Central memory CD8-positive, alpha-beta T cell (primary cell): ENCODE data around the gene RFPL1.

Experiments
- ATAC-seq: fragments of 150-1000 bp; cut with Tn5 transposase; replicated peaks from 2 replicates; pipeline ENCODE4 v1.10.0; 2022; ENCODE audit warnings: mild to moderate bottlenecking, moderate FRiP score, moderate number of reproducible peaks; ENCODE audit not compliant: poor library complexity, severe bottlenecking; ENCODE audit errors: extremely low read depth
- DNase-seq, 2 donors: peaks; one replicate each; pipeline ENCODE4 v3.0.0; 2021; ENCODE audit warnings: low spot score in 2 of 2
- H3K27ac Mint-ChIP-seq: one replicate; pipeline ENCODE4 v1.8.0; 2022; ENCODE audit warnings: low read depth, mild to moderate bottlenecking, moderate library complexity, mixed read lengths
- H3K27me3 Mint-ChIP-seq: one replicate; pipeline ENCODE4 v1.8.0; 2022; ENCODE audit warnings: mixed read lengths
- H3K36me3 Mint-ChIP-seq: one replicate; pipeline ENCODE4 v1.8.0; 2022; ENCODE audit warnings: mild to moderate bottlenecking, moderate library complexity, mixed read lengths; ENCODE audit not compliant: insufficient read depth
- H3K4me1 Mint-ChIP-seq: one replicate; pipeline ENCODE4 v1.8.0; 2022; ENCODE audit warnings: mixed read lengths
- H3K4me3 Mint-ChIP-seq: one replicate; pipeline ENCODE4 v1.8.0; 2022; ENCODE audit warnings: mild to moderate bottlenecking, moderate library complexity, mixed read lengths
- H3K9me3 Mint-ChIP-seq: one replicate; pipeline ENCODE4 v1.8.0; 2022; ENCODE audit warnings: mixed read lengths

The RFPL1 gene

GRCh38 chr22:29447906-29448305, 9.5 kb downstream of the RFPL1 start:
- ATAC-seq (no peak), DNase-seq (no peak)
- Mint-ChIP-seq H3K9me3 (no peaks in the 10 kb centered on the region), H3K27me3 (peaks cover 13% of the 10 kb centered on the region), H3K36me3 (no peaks in the 10 kb centered on the region), H3K27ac (no peak overlapping the region), H3K4me3 (no peak overlapping the region), H3K4me1 (no peaks in the 10 kb centered on the region)

GRCh38 chr22:29449296-29449875, 11.0 kb downstream of the RFPL1 start:
- no peak for ATAC-seq
- H3K27ac Mint-ChIP-seq = no peak overlapping the region
- no peaks in the 10 kb centered on the region for H3K9me3 Mint-ChIP-seq
- no peaks in the 10 kb centered on the region for H3K4me1 Mint-ChIP-seq
- H3K4me3 Mint-ChIP-seq = no peak overlapping the region
- no peaks in the 10 kb centered on the region for H3K36me3 Mint-ChIP-seq
- no peaks in the 10 kb centered on the region for H3K27me3 Mint-ChIP-seq
- no peak for DNase-seq

GRCh38 chr22:29450222-29450621, 11.8 kb downstream of the RFPL1 start:
- Mint-ChIP-seq H3K4me1 (no peaks in the 10 kb centered on the region), H3K27ac (no peak overlapping the region), H3K4me3 (no peak overlapping the region), H3K9me3 (no peaks in the 10 kb centered on the region), H3K36me3 (no peaks in the 10 kb centered on the region), H3K27me3 (no peaks in the 10 kb centered on the region)
- DNase-seq (no peak), ATAC-seq (no peak)

GRCh38 chr22:29451863-29452262, 13.5 kb downstream of the RFPL1 start:
- no peaks in the 10 kb centered on the region for H3K36me3 Mint-ChIP-seq
- peak overlapping the region; percentile 80 for H3K27ac Mint-ChIP-seq
- H3K4me1 Mint-ChIP-seq = no peaks in the 10 kb centered on the region

GRCh38 chr22:29454276-29454675, 15.9 kb downstream of the RFPL1 start:
- no peaks in the 10 kb centered on the region for H3K9me3 Mint-ChIP-seq
- H3K4me1 Mint-ChIP-seq = no peaks in the 10 kb centered on the region
- no peak for DNase-seq
- peaks cover 2% of the 10 kb centered on the region for H3K36me3 Mint-ChIP-seq
- H3K27ac Mint-ChIP-seq = no peak overlapping the region
- no peaks in the 10 kb centered on the region for H3K27me3 Mint-ChIP-seq
- ATAC-seq = no peak
- no peak overlapping the region for H3K4me3 Mint-ChIP-seq

More at GRCh38 chr22:29451863-29452262, 13.5 kb downstream of the RFPL1 start:
- H3K27me3 Mint-ChIP-seq = no peaks in the 10 kb centered on the region
- ATAC-seq (no peak), DNase-seq (no peak)
- no peak overlapping the region for H3K4me3 Mint-ChIP-seq
- H3K9me3 Mint-ChIP-seq = no peaks in the 10 kb centered on the region

GRCh38 chr22:29456211-29456671, 17.9 kb downstream of the RFPL1 start:
- H3K4me3 Mint-ChIP-seq = no peak overlapping the region
- H3K36me3 Mint-ChIP-seq = peaks cover 2% of the 10 kb centered on the region
- no peak for DNase-seq

GRCh38 chr22:29457730-29458129, 19.3 kb downstream of the RFPL1 start:
- no peak for DNase-seq
- peaks cover 2% of the 10 kb centered on the region for H3K36me3 Mint-ChIP-seq
- H3K27ac Mint-ChIP-seq = no peak overlapping the region
- ATAC-seq = no peak
- no peaks in the 10 kb centered on the region for H3K9me3 Mint-ChIP-seq
- H3K4me1 Mint-ChIP-seq = no peaks in the 10 kb centered on the region
- no peak overlapping the region for H3K4me3 Mint-ChIP-seq
- H3K27me3 Mint-ChIP-seq = no peaks in the 10 kb centered on the region

More at GRCh38 chr22:29456211-29456671, 17.9 kb downstream of the RFPL1 start:
- no peaks in the 10 kb centered on the region for H3K9me3 Mint-ChIP-seq
- H3K27ac Mint-ChIP-seq = no peak overlapping the region
- ATAC-seq = no peak
- no peaks in the 10 kb centered on the region for H3K4me1 Mint-ChIP-seq
- H3K27me3 Mint-ChIP-seq = no peaks in the 10 kb centered on the region

GRCh38 chr22:29458551-29458950, 20.2 kb downstream of the RFPL1 start:
- no peak for DNase-seq
- Mint-ChIP-seq H3K27me3 (no peaks in the 10 kb centered on the region), H3K27ac (no peak overlapping the region), H3K4me3 (no peak overlapping the region), H3K9me3 (no peaks in the 10 kb centered on the region), H3K4me1 (no peaks in the 10 kb centered on the region), H3K36me3 (peaks cover 2% of the 10 kb centered on the region)
- no peak for ATAC-seq

- ATAC-seq = no peak
- Mint-ChIP-seq H3K36me3 (peaks cover 2% of the 10 kb centered on the region), H3K9me3 (no peaks in the 10 kb centered on the region), H3K4me3 (no peak overlapping the region), H3K27me3 (no peaks in the 10 kb centered on the region), H3K27ac (no peak overlapping the region), H3K4me1 (no peaks in the 10 kb centered on the region)
- DNase-seq = no peak
Observed at GRCh38 chr22:29459773-29460172, 21.4 kb downstream of the RFPL1 start.

- ATAC-seq (no peak), DNase-seq (no peak)
- Mint-ChIP-seq H3K4me3 (no peak overlapping the region), H3K27me3 (no peaks in the 10 kb centered on the region), H3K36me3 (peaks cover 2% of the 10 kb centered on the region), H3K9me3 (no peaks in the 10 kb centered on the region), H3K4me1 (no peaks in the 10 kb centered on the region), H3K27ac (no peak overlapping the region)
Observed at GRCh38 chr22:29461263-29461662, 22.9 kb downstream of the RFPL1 start.

- no peak overlapping the region for H3K4me3 Mint-ChIP-seq
- no peaks in the 10 kb centered on the region for H3K27me3 Mint-ChIP-seq
- ATAC-seq (no peak), DNase-seq (no peak)
- H3K27ac Mint-ChIP-seq = no peak overlapping the region
- H3K4me1 Mint-ChIP-seq = no peaks in the 10 kb centered on the region
- H3K36me3 Mint-ChIP-seq = no peaks in the 10 kb centered on the region
- no peaks in the 10 kb centered on the region for H3K9me3 Mint-ChIP-seq
Observed at GRCh38 chr22:29463629-29464028, 25.2 kb downstream of the RFPL1 start.

GRCh38 chr22:29464581-29464980, 26.2 kb downstream of the RFPL1 start:
- Mint-ChIP-seq H3K36me3 (no peaks in the 10 kb centered on the region), H3K27ac (no peak overlapping the region), H3K9me3 (no peaks in the 10 kb centered on the region), H3K27me3 (no peaks in the 10 kb centered on the region), H3K4me1 (no peaks in the 10 kb centered on the region), H3K4me3 (no peak overlapping the region)
- ATAC-seq (no peak), DNase-seq (no peak)

GRCh38 chr22:29469755-29470154, 31.4 kb downstream of the RFPL1 start:
- H3K27ac Mint-ChIP-seq = peak overlapping the region; percentile 55
- H3K9me3 Mint-ChIP-seq = no peaks in the 10 kb centered on the region
- H3K27me3 Mint-ChIP-seq = peaks cover 20% of the 10 kb centered on the region
- no peaks in the 10 kb centered on the region for H3K36me3 Mint-ChIP-seq
- H3K4me3 Mint-ChIP-seq = peak overlapping the region; percentile 46
- ATAC-seq = no peak
- DNase-seq = no peak
- no peaks in the 10 kb centered on the region for H3K4me1 Mint-ChIP-seq
